ENCODE results near the gene MIER2.

Gene MIER2

DNA sequence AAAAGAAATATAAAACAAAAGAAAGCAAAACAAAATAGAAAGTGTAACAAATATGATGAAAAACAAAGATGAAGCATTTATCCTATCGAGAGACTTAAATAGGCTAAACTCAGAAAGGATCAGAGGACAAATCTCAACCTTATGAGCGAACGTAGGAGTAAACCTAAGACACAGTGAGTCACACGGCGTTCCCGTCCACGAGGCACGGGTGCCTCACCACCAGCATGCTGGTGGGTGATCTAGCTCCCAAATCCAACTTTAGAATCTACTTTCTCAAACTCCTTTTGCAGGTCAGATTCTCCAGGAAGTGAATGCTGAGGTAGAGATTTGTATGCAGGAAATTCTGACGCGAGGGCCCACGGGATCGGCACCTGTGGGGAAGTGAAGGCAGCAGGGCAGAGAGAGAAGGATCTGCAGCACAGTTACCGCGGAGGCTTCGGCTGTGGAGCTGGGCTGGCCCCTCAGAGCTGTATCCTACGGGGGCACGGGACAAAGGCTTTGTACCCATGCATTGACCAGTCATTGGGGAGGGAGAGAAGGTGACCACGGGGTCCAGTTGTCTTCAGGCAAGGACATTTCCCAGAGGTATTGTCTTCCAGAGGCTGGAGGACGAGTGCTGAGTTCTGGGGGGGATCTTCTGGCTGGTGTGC lies 7.5 kb upstream of the MIER2 start:
- Histone ChIP-seq H3K9me2 (ENCODE audit: low read depth, low read length) (no peaks in the 10 kb centered on the region), H3K4me2 (ENCODE audit: low read length) (no peak overlapping the region), H3K9me3 (ENCODE audit: low read length) (peaks cover 5% of the 10 kb centered on the region; the same call in 1 of the 2 replicates), H3K4me1 (ENCODE audit: insufficient read depth, low read length, severe bottlenecking) (no peaks in the 10 kb centered on the region), H3K27ac (ENCODE audit: low read depth, low read length, poor library complexity, severe bottlenecking) (no peak overlapping the region), H3K27me3 (ENCODE audit: insufficient read depth, low read length) (no peaks in the 10 kb centered on the region), H3K9ac (ENCODE audit: low read length) (no peak overlapping the region), H4K20me1 (ENCODE audit: insufficient read depth, low read length) (no peaks in the 10 kb centered on the region), H3K4me3 (ENCODE audit: low read depth, low read length, poor library complexity, severe bottlenecking) (no peak overlapping the region), H2AFZ (ENCODE audit: low read length) (no peak overlapping the region), H3K79me2 (ENCODE audit: insufficient read depth, low read length) (no peaks in the 10 kb centered on the region), H3F3A (ENCODE audit: insufficient read depth, low read length) (no peaks in the 10 kb centered on the region), H3K36me3 (ENCODE audit: insufficient read depth, low read length) (no peaks in the 10 kb centered on the region)
- no peak for TF ChIP-seq EZH2 (IDR thresholded peaks at IDR 0.05; ENCODE audit: borderline replicate concordance, low read length)
- TF ChIP-seq, protein P1, sequence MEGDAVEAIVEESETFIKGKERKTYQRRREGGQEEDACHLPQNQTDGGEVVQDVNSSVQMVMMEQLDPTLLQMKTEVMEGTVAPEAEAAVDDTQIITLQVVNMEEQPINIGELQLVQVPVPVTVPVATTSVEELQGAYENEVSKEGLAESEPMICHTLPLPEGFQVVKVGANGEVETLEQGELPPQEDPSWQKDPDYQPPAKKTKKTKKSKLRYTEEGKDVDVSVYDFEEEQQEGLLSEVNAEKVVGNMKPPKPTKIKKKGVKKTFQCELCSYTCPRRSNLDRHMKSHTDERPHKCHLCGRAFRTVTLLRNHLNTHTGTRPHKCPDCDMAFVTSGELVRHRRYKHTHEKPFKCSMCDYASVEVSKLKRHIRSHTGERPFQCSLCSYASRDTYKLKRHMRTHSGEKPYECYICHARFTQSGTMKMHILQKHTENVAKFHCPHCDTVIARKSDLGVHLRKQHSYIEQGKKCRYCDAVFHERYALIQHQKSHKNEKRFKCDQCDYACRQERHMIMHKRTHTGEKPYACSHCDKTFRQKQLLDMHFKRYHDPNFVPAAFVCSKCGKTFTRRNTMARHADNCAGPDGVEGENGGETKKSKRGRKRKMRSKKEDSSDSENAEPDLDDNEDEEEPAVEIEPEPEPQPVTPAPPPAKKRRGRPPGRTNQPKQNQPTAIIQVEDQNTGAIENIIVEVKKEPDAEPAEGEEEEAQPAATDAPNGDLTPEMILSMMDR (IDR thresholded peaks at IDR 0.05; ENCODE audit: low read length) = no peak

DNA sequence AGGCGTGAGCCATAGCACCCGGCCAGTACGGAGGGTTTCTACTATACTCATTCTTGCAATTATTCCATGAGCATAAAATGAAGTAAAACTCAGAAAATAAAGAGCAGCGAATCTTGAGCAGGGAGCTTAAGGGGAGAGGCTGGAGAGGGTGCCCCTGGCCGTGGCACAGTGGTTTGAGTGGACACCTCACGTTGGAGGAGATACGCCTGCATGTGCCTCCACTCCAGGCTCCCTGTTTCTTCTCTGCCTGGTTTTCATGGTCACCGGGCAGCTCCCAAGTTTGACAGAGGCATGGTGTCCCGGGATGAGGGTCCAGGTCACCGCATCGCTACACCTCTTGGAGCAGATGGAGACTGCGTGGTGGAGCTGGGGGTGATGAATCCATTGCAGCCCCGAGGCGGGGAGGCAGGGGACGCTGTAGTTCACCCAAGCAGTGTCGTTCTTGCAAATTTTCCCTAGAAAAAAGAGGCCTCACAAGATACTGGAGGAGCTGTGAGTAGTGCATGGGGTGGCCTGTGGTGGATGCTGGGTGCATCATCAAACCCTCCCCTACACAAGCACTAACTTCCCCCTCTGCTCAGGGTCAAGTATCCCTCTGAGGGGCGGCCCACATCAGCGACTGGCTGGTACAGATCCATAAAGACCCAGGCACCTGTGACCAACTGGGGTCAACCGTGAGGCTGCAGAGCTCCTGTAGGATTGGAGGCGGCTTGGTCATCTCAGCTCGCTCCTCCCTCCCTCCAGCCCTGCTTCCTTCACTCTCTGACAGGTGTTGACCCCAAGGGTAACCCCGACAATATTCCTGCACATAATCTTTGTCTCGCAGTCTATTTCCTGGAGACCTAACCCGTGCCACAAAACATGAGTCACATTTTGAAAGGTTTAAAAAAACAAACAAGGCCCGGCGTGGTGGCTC lies 3.6 kb upstream of the MIER2 start:
- Histone ChIP-seq H4K20me1 (ENCODE audit: insufficient read depth, low read length) (no peaks in the 10 kb centered on the region), H2AFZ (ENCODE audit: low read length) (no peak overlapping the region), H3K4me2 (ENCODE audit: low read length) (no peak overlapping the region), H3K4me3 (ENCODE audit: low read depth, low read length, poor library complexity, severe bottlenecking) (no peak overlapping the region), H3K4me1 (ENCODE audit: insufficient read depth, low read length, severe bottlenecking) (peaks cover 4% of the 10 kb centered on the region), H3F3A (ENCODE audit: insufficient read depth, low read length) (no peaks in the 10 kb centered on the region), H3K27ac (ENCODE audit: low read depth, low read length, poor library complexity, severe bottlenecking) (no peak overlapping the region), H3K9ac (ENCODE audit: low read length) (no peak overlapping the region), H3K36me3 (ENCODE audit: insufficient read depth, low read length) (no peaks in the 10 kb centered on the region), H3K9me3 (ENCODE audit: low read length) (no peaks in the 10 kb centered on the region), H3K9me2 (ENCODE audit: low read depth, low read length) (no peaks in the 10 kb centered on the region), H3K27me3 (ENCODE audit: insufficient read depth, low read length) (no peaks in the 10 kb centered on the region), H3K79me2 (ENCODE audit: insufficient read depth, low read length) (no peaks in the 10 kb centered on the region)
- no peak for TF ChIP-seq EZH2 (IDR thresholded peaks at IDR 0.05; ENCODE audit: borderline replicate concordance, low read length)
- TF ChIP-seq, protein P1 (IDR thresholded peaks at IDR 0.05; ENCODE audit: low read length) = no peak

DNA sequence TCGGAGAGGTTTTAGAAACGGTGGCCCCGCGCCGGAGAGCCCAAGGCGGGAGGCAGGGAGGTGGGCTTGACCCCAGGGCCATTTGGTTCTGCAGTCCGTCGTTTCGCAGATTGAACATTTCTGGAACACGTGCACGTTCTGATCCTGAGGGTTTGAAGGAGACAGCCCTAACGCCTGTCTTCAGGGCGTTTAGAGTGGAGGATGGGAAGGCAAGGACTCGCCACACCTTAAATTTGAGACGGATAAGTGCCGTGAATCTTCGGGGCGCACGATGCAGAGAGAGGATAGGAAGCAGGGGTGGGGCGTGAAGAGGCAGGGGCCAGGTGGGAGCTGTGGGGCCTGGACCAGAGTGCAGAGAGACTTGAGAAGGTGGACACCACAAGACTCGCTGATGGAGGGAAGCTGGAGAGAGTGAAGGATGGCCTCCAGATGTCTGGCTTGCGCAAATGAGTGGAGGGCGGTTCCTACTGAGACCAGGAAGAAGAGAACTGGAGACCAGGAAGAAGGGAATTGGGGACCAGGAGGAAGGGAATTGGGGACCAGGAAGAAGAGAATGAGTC lies 804 bp upstream of the MIER2 start:
- no peak overlapping the region for H2AFZ ChIP-seq (ENCODE audit: low read length)

More for the DNA sequence above, 804 bp upstream of the MIER2 start:
- no peaks in the 10 kb centered on the region for H3K27me3 ChIP-seq (ENCODE audit: insufficient read depth, low read length)
- no peaks in the 10 kb centered on the region for H4K20me1 ChIP-seq (ENCODE audit: insufficient read depth, low read length)
- no peak overlapping the region for H3K4me2 ChIP-seq (ENCODE audit: low read length)
- TF ChIP-seq EZH2 (IDR thresholded peaks at IDR 0.05; ENCODE audit: borderline replicate concordance, low read length) = no peak
- TF ChIP-seq, protein P1 (IDR thresholded peaks at IDR 0.05; ENCODE audit: low read length) = no peak
- no peak overlapping the region for H3K27ac ChIP-seq (ENCODE audit: low read depth, low read length, poor library complexity, severe bottlenecking)
- no peaks in the 10 kb centered on the region for H3K9me2 ChIP-seq (ENCODE audit: low read depth, low read length)
- no peak overlapping the region for H3K9ac ChIP-seq (ENCODE audit: low read length)
- no peaks in the 10 kb centered on the region for H3K9me3 ChIP-seq (ENCODE audit: low read length)
- H3K4me3 ChIP-seq (ENCODE audit: low read depth, low read length, poor library complexity, severe bottlenecking) = no peak overlapping the region
- peaks cover 16% of the 10 kb centered on the region for H3K4me1 ChIP-seq (ENCODE audit: insufficient read depth, low read length, severe bottlenecking)
- peaks cover 5% of the 10 kb centered on the region; the same call in 1 of the 2 replicates for H3K79me2 ChIP-seq (ENCODE audit: insufficient read depth, low read length)
- no peaks in the 10 kb centered on the region for H3F3A ChIP-seq (ENCODE audit: insufficient read depth, low read length)
- H3K36me3 ChIP-seq (ENCODE audit: insufficient read depth, low read length) = no peaks in the 10 kb centered on the region; the same call in 1 of the 2 replicates

Measured in OCI-LY1 (cell line).